Gastroesophageal sphincter (tissue), 4 donors: Measurements from ENCODE around the gene NUDT8. TPM values are rescaled to one million over a fixed set of nuclear protein-coding genes. Genes with fewer than 3 reads are reported as not detected.
"Not testable (repeated sequence)": the region's sequence is repeated elsewhere in the genome, so short reads cannot be mapped to it uniquely, and the experiment has no call there.

Source experiments
- ATAC-seq: fragments of 150-250 bp; one replicate; pipeline ENCODE4 v1.9.1; 2016; ENCODE audit warnings: mild to moderate bottlenecking, moderate library complexity
- H3K27ac ChIP-seq, 4 donors: fragments of 200-600 bp; sonication (generic) in 3 of 4; 1 replicate in 3 of 4; 2 replicates in 1 of 4; pipeline ENCODE4 v1.5.1; 2016 to 2019
- H3K27me3 ChIP-seq: fragments of 200-600 bp; sonication (generic); one replicate; pipeline ENCODE4 v1.5.1; 2019
- H3K36me3 ChIP-seq, 2 donors: fragments of 200-600 bp; sonication (generic); one replicate each; pipeline ENCODE4 v1.5.1; 2019; ENCODE audit warnings: control low read depth in 1 of 2
- H3K4me1 ChIP-seq, 3 donors: fragments of 200-600 bp; sonication (generic); 1 replicate in 2 of 3; 2 replicates in 1 of 3; pipeline ENCODE4 v1.5.1; 2016 to 2019; ENCODE audit warnings: control low read depth in 2 of 3
- H3K4me3 ChIP-seq, 2 donors: fragments of 200-600 bp; sonication (generic); one replicate each; pipeline ENCODE4 v1.5.1; 2019; ENCODE audit warnings: mild to moderate bottlenecking in 1 of 2, moderate library complexity in 1 of 2
- H3K9me3 ChIP-seq, 3 donors: fragments of 200-600 bp; sonication (generic); one replicate each; pipeline ENCODE4 v1.5.1; 2017 to 2019; ENCODE audit warnings: control low read depth in 2 of 3
- EP300 ChIP-seq: sonication (generic); formaldehyde crosslinking; IDR thresholded peaks from one replicate; pipeline ENCODE4 v1.6.1; 2017; ENCODE audit warnings: antibody characterized with exemption, mild to moderate bottlenecking
- POLR2A ChIP-seq, 2 donors: fragments of 450-650 bp; IDR thresholded peaks; one replicate each; pipeline ENCODE4 v1.6.1; 2017; ENCODE audit warnings: antibody characterized with exemption in 2 of 2, mild to moderate bottlenecking in 2 of 2, moderate library complexity in 1 of 2
- POLR2AphosphoS5 ChIP-seq: sonication (generic); formaldehyde crosslinking; IDR thresholded peaks from one replicate; pipeline ENCODE4 v1.6.1; 2017; ENCODE audit warnings: antibody characterized with exemption
- WGBS, 2 donors: methylation state at CpG; one replicate each; pipeline ENCODE4 v1.1.5; 2018; ENCODE audit warnings: low coverage in 1 of 2; 5-methylcytosine and 5-hydroxymethylcytosine counted together
- total RNA-seq, 4 donors: library from RNA; depleted of rRNA; stranded (reverse); fragments of >200 nt; gene quantifications; one replicate each; pipeline ENCODE4 v1.1.0, GENCODE V29; 2016
- TF ChIP-seq, protein P1 (sequence below), 4 experiments: fragments of 200-600 bp in 2 of 4; fragments of 450-650 bp in 2 of 4; sonication (generic) in 1 of 4; IDR thresholded peaks; one replicate each; pipeline ENCODE4 v1.5.1; 2017 to 2019; ENCODE audit warnings: antibody characterized with exemption in 4 of 4, mild to moderate bottlenecking in 2 of 4, moderate library complexity in 2 of 4

NUDT8 gene
- total RNA-seq, 4 donors from 2014 or later, result 2.4 to 18.5 (median 4.6) TPM

DNA sequence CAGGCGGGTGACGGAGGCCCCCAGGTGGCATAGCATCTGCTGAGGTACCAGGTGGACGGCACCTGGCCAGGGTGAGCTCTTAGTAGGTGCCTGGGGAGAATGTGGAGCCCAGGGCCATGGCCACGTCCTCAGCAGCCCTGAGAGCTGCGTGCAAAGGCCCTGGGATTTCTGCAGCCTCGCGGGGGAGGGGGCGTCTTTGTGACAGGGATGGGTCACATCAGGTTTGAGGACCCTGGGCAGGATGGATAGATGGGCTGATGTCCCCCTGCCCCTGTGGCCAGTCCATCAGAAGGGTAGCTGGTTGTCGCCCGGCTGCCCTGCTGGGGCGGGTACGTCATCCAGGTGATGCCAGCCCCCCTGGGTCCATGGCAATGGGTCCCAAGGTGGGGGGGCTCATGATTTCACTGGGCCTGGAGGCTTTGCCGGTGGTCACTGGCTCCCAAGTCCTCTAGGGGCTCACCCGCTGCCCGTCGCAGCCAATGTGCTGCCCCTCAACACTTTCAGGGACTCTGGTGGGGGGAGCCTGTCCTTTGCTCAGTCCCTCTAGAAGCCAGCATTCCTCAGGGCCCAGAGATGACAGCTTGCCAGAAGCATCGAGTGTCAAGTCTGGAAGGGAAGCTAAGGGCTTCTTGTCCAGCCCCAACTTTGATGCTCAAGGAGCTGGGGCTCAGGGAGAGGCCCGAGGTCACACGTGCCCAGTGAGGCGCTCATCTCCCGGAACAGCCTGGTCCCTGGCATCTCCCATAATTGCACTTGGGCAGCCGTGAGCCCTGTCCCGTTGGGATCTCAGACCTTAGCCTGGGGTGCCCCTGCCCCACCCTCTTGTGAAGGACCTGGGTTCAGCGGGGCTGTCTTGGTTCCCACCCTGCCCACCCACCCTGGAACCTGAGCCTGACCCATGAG is 9.0 kb upstream of the NUDT8 start:
- no peak for ATAC-seq

GRCh38 chr11:67637441-67637840 is 7.7 kb upstream of the NUDT8 start:
- not testable (repeated sequence) for H3K27ac ChIP-seq, H3K9me3 ChIP-seq, H3K4me1 ChIP-seq, H3K4me3 ChIP-seq, H3K36me3 ChIP-seq, ATAC-seq
- 60 to 75% methylated on average over 1 to 3 of the region's 3 CpGs for WGBS, 2 donors
- peaks cover 56% of the 10 kb centered on the region for H3K27me3 ChIP-seq

More for the DNA sequence above, 9.0 kb upstream of the NUDT8 start:
- 76% methylated on average over 3 of the region's 24 CpGs; no CpG with 5 or more reads in 1 of the 2 donors for WGBS, 2 donors
- H3K4me3 ChIP-seq, result no peak overlapping the region
- peaks cover 58% of the 10 kb centered on the region for H3K27me3 ChIP-seq
- H3K4me1 ChIP-seq, result no peaks in the 10 kb centered on the region
- H3K9me3 ChIP-seq, result no peaks in the 10 kb centered on the region
- TF ChIP-seq POLR2A (IDR thresholded peaks at IDR 0.05), result no peak
- no peak for TF ChIP-seq EP300
- TF ChIP-seq POLR2AphosphoS5, result no peak
- TF ChIP-seq, protein P1, sequence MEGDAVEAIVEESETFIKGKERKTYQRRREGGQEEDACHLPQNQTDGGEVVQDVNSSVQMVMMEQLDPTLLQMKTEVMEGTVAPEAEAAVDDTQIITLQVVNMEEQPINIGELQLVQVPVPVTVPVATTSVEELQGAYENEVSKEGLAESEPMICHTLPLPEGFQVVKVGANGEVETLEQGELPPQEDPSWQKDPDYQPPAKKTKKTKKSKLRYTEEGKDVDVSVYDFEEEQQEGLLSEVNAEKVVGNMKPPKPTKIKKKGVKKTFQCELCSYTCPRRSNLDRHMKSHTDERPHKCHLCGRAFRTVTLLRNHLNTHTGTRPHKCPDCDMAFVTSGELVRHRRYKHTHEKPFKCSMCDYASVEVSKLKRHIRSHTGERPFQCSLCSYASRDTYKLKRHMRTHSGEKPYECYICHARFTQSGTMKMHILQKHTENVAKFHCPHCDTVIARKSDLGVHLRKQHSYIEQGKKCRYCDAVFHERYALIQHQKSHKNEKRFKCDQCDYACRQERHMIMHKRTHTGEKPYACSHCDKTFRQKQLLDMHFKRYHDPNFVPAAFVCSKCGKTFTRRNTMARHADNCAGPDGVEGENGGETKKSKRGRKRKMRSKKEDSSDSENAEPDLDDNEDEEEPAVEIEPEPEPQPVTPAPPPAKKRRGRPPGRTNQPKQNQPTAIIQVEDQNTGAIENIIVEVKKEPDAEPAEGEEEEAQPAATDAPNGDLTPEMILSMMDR (IDR thresholded peaks at IDR 0.05), result no peak
- no peak overlapping the region for H3K27ac ChIP-seq
- no peaks in the 10 kb centered on the region for H3K36me3 ChIP-seq

DNA sequence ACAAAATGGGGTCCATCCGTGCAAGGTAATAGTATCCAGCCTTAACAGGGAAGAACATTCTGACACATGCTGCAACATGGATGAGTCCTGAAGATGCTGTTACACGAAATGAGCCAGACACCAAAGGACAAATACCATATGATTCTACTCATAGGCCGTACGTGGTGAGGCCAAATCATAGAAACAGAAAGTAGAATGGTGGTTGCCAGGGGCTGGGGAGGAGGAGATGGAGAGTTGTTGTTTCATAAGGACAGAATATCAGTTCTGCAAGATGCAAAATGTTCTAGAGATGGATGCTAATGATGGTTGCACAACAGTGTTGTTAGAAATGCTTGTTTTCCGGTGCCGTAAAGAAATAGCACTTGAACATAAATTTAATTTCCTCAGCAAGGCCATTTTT is 7.2 kb upstream of the NUDT8 start:
- ATAC-seq, result no peak
- Histone ChIP-seq H3K27me3 (peaks cover 51% of the 10 kb centered on the region), H3K4me3 (no peak overlapping the region), H3K4me1 (no peaks in the 10 kb centered on the region), H3K9me3 (no peaks in the 10 kb centered on the region), H3K27ac (no peak overlapping the region), H3K36me3 (no peaks in the 10 kb centered on the region)
- TF ChIP-seq, protein P1 (IDR thresholded peaks at IDR 0.05), result no peak
- TF ChIP-seq POLR2AphosphoS5 (no peak), POLR2A (IDR thresholded peaks at IDR 0.05) (no peak), EP300 (no peak)
- 62 to 63% methylated on average over 5 to 6 of the region's 6 CpGs for WGBS, 2 donors

- Histone ChIP-seq H3K4me3 (no peak overlapping the region), H3K27me3 (peaks cover 33% of the 10 kb centered on the region), H3K36me3 (no peaks in the 10 kb centered on the region), H3K27ac (no peak overlapping the region), H3K4me1 (peaks cover 0 to 11% (median 5%) of the 10 kb centered on the region in 3 donors), H3K9me3 (no peaks in the 10 kb centered on the region)
- TF ChIP-seq POLR2AphosphoS5, result no peak
- no peak for TF ChIP-seq EP300
- no peak for TF ChIP-seq POLR2A (IDR thresholded peaks at IDR 0.05)
- TF ChIP-seq, protein P1 (IDR thresholded peaks at IDR 0.05), result no peak
- no peak for ATAC-seq
- 67 to 74% methylated on average over 3 of the region's 4 CpGs for WGBS, 2 donors
Measured at GRCh38 chr11:67635231-67635521, 5.4 kb upstream of the NUDT8 start.

- 80% methylated on average over 1 of the region's 20 CpGs; no CpG with 5 or more reads in 1 of the 2 donors for WGBS, 2 donors
- peaks cover 0 to 11% (median 5%) of the 10 kb centered on the region in 3 donors for H3K4me1 ChIP-seq
- peaks cover 27% of the 10 kb centered on the region for H3K27me3 ChIP-seq
- no peak for ATAC-seq
- H3K27ac ChIP-seq, result no peak overlapping the region
- no peaks in the 10 kb centered on the region for H3K36me3 ChIP-seq
- no peaks in the 10 kb centered on the region for H3K9me3 ChIP-seq
- TF ChIP-seq EP300, result no peak
- no peak for TF ChIP-seq POLR2A (IDR thresholded peaks at IDR 0.05)
- TF ChIP-seq, protein P1 (IDR thresholded peaks at IDR 0.05), result no peak
- no peak for TF ChIP-seq POLR2AphosphoS5
- no peak overlapping the region for H3K4me3 ChIP-seq
Measured at GRCh38 chr11:67634366-67635230, 4.9 kb upstream of the NUDT8 start.
